Measurements from ENCODE around the gene MEF2B.

DNA sequence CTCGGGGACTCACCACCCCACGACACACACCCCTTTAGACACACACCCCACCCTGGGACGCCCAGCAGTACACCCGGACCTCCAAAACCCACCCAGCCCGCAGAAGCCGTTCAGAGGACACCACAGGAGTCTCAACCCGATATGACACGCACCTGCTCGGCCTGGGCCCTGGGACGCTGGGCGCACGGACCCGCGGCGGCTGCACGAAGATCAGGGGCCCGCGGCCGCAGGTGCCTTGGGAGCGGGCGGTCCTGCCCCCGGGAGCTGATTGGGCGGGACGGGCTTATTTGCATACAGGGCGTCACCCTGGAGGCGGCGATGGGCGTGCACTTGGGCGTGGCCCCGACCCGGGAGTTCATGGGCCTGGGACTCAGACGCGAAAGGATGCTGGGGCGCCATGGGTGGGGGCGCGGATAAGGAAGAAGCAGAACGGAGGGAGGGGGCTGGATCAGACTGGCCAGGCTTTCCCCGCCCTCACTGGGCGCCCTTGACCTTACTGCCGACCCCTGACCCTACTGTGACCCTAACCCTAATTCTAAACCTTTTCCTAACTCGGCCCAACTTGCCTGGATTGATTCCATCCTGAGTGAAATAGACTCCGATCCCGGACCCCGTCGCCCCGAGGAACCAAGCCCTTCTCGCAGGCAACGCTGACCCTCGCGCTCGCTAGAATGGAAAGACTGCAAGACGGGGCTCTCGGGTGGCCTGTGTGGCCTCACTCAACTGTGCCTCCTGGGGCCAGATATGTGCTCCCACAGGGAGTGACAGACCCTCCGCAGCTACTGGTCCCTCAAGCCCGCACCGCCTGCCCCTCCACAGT, at the start of gene MEF2B:
- TF ChIP-seq POLR2A (IDR thresholded peaks at IDR 0.05): no peak
- TF ChIP-seq, protein P1, sequence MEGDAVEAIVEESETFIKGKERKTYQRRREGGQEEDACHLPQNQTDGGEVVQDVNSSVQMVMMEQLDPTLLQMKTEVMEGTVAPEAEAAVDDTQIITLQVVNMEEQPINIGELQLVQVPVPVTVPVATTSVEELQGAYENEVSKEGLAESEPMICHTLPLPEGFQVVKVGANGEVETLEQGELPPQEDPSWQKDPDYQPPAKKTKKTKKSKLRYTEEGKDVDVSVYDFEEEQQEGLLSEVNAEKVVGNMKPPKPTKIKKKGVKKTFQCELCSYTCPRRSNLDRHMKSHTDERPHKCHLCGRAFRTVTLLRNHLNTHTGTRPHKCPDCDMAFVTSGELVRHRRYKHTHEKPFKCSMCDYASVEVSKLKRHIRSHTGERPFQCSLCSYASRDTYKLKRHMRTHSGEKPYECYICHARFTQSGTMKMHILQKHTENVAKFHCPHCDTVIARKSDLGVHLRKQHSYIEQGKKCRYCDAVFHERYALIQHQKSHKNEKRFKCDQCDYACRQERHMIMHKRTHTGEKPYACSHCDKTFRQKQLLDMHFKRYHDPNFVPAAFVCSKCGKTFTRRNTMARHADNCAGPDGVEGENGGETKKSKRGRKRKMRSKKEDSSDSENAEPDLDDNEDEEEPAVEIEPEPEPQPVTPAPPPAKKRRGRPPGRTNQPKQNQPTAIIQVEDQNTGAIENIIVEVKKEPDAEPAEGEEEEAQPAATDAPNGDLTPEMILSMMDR (IDR thresholded peaks at IDR 0.05): no peak

Data from lower leg skin (tissue), 3 donors.